Esophagus muscularis mucosa (tissue), 4 donors: ENCODE measurements around the gene NUBPL. TPM values are rescaled to one million over a fixed set of nuclear protein-coding genes. Genes with fewer than 3 reads are reported as not detected.

Experiments
- DNase-seq: peaks from one replicate; pipeline ENCODE4 v3.0.0-alpha.2; 2017; ENCODE audit errors: extremely low spot score
- H3K27ac ChIP-seq, 4 donors: fragments of 200-600 bp; sonication (generic); replicated peaks in 1 of 4; 1 replicate in 3 of 4; 2 replicates in 1 of 4; pipeline ENCODE4 v1.5.1; 2016 to 2019; ENCODE audit warnings: mild to moderate bottlenecking in 1 of 4
- H3K27me3 ChIP-seq, 4 donors: fragments of 200-600 bp; sonication (generic); one replicate each; pipeline versions ENCODE4 v1.5.1 to v1.6.0; 2016 to 2019
- H3K36me3 ChIP-seq, 4 donors: fragments of 200-600 bp; sonication (generic); one replicate each; pipeline ENCODE4 v1.5.1; 2016 to 2019
- H3K4me1 ChIP-seq, 4 donors: fragments of 200-600 bp; sonication (generic); one replicate each; pipeline ENCODE4 v1.5.1; 2016 to 2019
- H3K4me3 ChIP-seq, 4 donors: fragments of 200-600 bp; sonication (generic); 1 replicate in 2 of 4; 2 replicates in 2 of 4; pipeline ENCODE4 v1.5.1; 2016 to 2019; ENCODE audit warnings: mild to moderate bottlenecking in 4 of 4, moderate library complexity in 1 of 4
- H3K9me3 ChIP-seq, 4 donors: fragments of 200-600 bp; sonication (generic); 1 replicate in 3 of 4; 2 replicates in 1 of 4; pipeline ENCODE4 v1.5.1; 2016 to 2019
- EP300 ChIP-seq: sonication (generic); formaldehyde crosslinking; IDR thresholded peaks from one replicate; pipeline ENCODE4 v1.6.1; 2017; ENCODE audit warnings: antibody characterized with exemption
- POLR2A ChIP-seq: fragments of 450-650 bp; IDR thresholded peaks from one replicate; pipeline ENCODE4 v1.6.1; 2017; ENCODE audit warnings: antibody characterized with exemption, moderate library complexity, mild to moderate bottlenecking, low read depth
- POLR2AphosphoS5 ChIP-seq, 2 donors: sonication (generic); formaldehyde crosslinking; IDR thresholded peaks; one replicate each; pipeline ENCODE4 v1.6.1; 2017; ENCODE audit warnings: antibody characterized with exemption in 2 of 2
- WGBS: methylation state at CpG from one replicate; pipeline ENCODE4 v1.1.5; 2018; 5-methylcytosine and 5-hydroxymethylcytosine counted together
- intact Hi-C: fragments of 100-400 bp; cut with DNase I; formaldehyde crosslinking; loops from one replicate; pipeline ENCODE4 v1.15.1; 2023
- total RNA-seq, 4 donors: library from RNA; depleted of rRNA; stranded (reverse); fragments of >200 nt; gene quantifications; one replicate each; pipeline versions ENCODE4 v1.1.0 to v1.2.1, GENCODE V29; 2016
- TF ChIP-seq, protein P1 (sequence below), 3 experiments: fragments of 200-600 bp in 2 of 3; fragments of 450-650 bp in 1 of 3; sonication (generic) in 2 of 3; IDR thresholded peaks; one replicate each; pipeline ENCODE4 v1.5.1; 2017 to 2019; ENCODE audit warnings: antibody characterized with exemption in 3 of 3, mild to moderate bottlenecking in 2 of 3, moderate library complexity in 1 of 3

NUBPL gene
- total RNA-seq, 4 donors from 2014 or later: 10.3 to 13.6 (median 12.8) TPM

GRCh38 chr14:31758941-31759340 is 197.7 kb downstream of the NUBPL start:
- intact Hi-C loops: no loop called here
- 90% methylated on average over 3 of the region's 3 CpGs for WGBS

GRCh38 chr14:31760277-31760676 is 199.1 kb downstream of the NUBPL start:
- TF ChIP-seq POLR2AphosphoS5 (IDR thresholded peaks at IDR 0.05) (no peak), EP300 (no peak), POLR2A (no peak)
- TF ChIP-seq, protein P1, sequence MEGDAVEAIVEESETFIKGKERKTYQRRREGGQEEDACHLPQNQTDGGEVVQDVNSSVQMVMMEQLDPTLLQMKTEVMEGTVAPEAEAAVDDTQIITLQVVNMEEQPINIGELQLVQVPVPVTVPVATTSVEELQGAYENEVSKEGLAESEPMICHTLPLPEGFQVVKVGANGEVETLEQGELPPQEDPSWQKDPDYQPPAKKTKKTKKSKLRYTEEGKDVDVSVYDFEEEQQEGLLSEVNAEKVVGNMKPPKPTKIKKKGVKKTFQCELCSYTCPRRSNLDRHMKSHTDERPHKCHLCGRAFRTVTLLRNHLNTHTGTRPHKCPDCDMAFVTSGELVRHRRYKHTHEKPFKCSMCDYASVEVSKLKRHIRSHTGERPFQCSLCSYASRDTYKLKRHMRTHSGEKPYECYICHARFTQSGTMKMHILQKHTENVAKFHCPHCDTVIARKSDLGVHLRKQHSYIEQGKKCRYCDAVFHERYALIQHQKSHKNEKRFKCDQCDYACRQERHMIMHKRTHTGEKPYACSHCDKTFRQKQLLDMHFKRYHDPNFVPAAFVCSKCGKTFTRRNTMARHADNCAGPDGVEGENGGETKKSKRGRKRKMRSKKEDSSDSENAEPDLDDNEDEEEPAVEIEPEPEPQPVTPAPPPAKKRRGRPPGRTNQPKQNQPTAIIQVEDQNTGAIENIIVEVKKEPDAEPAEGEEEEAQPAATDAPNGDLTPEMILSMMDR (IDR thresholded peaks at IDR 0.05): no peak
- WGBS: 60% methylated on average over 3 of the region's 3 CpGs
- no peaks in the 10 kb centered on the region for H3K4me1 ChIP-seq
- H3K9me3 ChIP-seq: no peaks in the 10 kb centered on the region
- intact Hi-C loops: no loop called here
- no peak overlapping the region for H3K27ac ChIP-seq
- no peaks in the 10 kb centered on the region for H3K27me3 ChIP-seq
- DNase-seq: no peak
- H3K4me3 ChIP-seq: no peak overlapping the region
- H3K36me3 ChIP-seq: no peaks in the 10 kb centered on the region

More at GRCh38 chr14:31758941-31759340, 197.7 kb downstream of the NUBPL start:
- no peaks in the 10 kb centered on the region for H3K36me3 ChIP-seq
- no peaks in the 10 kb centered on the region for H3K9me3 ChIP-seq
- no peaks in the 10 kb centered on the region for H3K27me3 ChIP-seq
- H3K4me1 ChIP-seq: no peaks in the 10 kb centered on the region
- no peak for DNase-seq
- H3K27ac ChIP-seq: no peak overlapping the region
- TF ChIP-seq POLR2A (no peak), EP300 (no peak), POLR2AphosphoS5 (IDR thresholded peaks at IDR 0.05) (no peak)
- TF ChIP-seq, protein P1 (IDR thresholded peaks at IDR 0.05): no peak
- no peak overlapping the region for H3K4me3 ChIP-seq

DNA sequence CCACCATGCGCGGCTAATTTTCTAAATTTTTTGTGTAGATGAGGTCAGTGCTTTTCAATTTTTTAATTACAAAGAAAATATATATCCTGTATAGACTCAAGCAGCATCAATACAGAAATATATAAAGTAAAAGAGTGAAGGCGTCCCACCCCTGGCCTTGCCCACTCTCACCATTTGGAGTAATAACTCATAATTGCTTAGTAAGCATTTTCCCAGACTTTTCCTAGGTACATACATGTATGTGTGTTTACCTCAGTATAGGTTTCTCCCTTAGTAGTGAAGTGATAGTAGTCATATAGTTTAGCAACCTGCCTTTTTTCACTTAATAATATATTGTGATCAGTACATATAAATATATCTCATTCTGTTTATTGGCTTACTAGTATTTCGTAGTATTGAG is 200.1 kb downstream of the NUBPL start:
- H3K4me3 ChIP-seq: no peak overlapping the region
- H3K27me3 ChIP-seq: no peaks in the 10 kb centered on the region
- H3K9me3 ChIP-seq: no peaks in the 10 kb centered on the region
- no peak for DNase-seq
- WGBS: 97% methylated on average over 4 of the region's 4 CpGs
- no peaks in the 10 kb centered on the region for H3K36me3 ChIP-seq
- no peak overlapping the region for H3K27ac ChIP-seq
- no peak for TF ChIP-seq POLR2A
- TF ChIP-seq POLR2AphosphoS5 (IDR thresholded peaks at IDR 0.05): no peak
- TF ChIP-seq, protein P1 (IDR thresholded peaks at IDR 0.05): no peak
- no peak for TF ChIP-seq EP300
- H3K4me1 ChIP-seq: no peaks in the 10 kb centered on the region
- intact Hi-C loops: no loop called here

GRCh38 chr14:31763041-31763440 is 201.8 kb downstream of the NUBPL start:
- TF ChIP-seq, protein P1 (IDR thresholded peaks at IDR 0.05): no peak
- TF ChIP-seq EP300 (no peak), POLR2AphosphoS5 (IDR thresholded peaks at IDR 0.05) (no peak), POLR2A (no peak)
- Histone ChIP-seq H3K27ac (no peak overlapping the region), H3K4me1 (no peaks in the 10 kb centered on the region), H3K27me3 (no peaks in the 10 kb centered on the region), H3K36me3 (no peaks in the 10 kb centered on the region), H3K4me3 (no peak overlapping the region), H3K9me3 (no peaks in the 10 kb centered on the region)
- intact Hi-C loops: no loop called here
- no peak for DNase-seq
- 100% methylated on average over 1 of the region's 1 CpG for WGBS

DNA sequence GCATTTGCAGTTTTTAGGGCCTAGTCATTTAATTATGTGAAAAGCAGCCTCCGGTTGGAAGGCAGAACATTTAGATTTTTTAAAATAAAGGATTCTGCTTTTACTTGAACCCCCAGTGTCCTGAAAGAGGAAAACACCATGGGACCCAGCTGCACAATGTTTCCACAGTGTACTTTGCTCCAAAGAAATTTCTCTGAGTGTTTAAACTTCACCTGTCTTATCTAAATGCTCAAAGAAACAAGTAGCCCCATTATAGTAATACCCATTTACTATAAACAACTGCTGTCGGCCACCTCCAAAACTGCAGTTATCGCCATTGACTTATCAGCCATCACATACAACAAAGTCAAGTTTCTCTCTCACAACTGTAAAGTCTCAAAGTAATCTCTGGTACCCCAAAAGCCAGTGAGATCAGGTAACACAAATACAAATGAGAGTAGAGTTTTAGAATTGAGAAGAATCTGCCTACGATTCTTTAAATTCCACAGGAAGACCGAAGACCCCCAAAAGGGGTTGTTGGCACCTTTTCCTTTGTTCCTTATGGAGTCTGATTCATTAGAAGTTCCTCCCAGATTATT is 205.2 kb downstream of the NUBPL start:
- no peak overlapping the region for H3K27ac ChIP-seq
- no peak for TF ChIP-seq POLR2AphosphoS5 (IDR thresholded peaks at IDR 0.05)
- no peak for TF ChIP-seq EP300
- TF ChIP-seq, protein P1 (IDR thresholded peaks at IDR 0.05): no peak
- no peak for TF ChIP-seq POLR2A
- no peaks in the 10 kb centered on the region for H3K36me3 ChIP-seq
- intact Hi-C loops: no loop called here
- no peaks in the 10 kb centered on the region for H3K9me3 ChIP-seq
- no peak for DNase-seq
- H3K4me1 ChIP-seq: no peaks in the 10 kb centered on the region
- WGBS: 96% methylated on average over 5 of the region's 5 CpGs
- no peaks in the 10 kb centered on the region for H3K27me3 ChIP-seq
- H3K4me3 ChIP-seq: no peak overlapping the region
